Measurements from ENCODE around the gene PIGU.
A peak's percentile ranks its signal among the peaks of the same experiment; 100 is the strongest.
"Not testable (repeated sequence)": the region's sequence is repeated elsewhere in the genome, so short reads cannot be mapped to it uniquely, and the experiment has no call there.

Gene PIGU

DNA sequence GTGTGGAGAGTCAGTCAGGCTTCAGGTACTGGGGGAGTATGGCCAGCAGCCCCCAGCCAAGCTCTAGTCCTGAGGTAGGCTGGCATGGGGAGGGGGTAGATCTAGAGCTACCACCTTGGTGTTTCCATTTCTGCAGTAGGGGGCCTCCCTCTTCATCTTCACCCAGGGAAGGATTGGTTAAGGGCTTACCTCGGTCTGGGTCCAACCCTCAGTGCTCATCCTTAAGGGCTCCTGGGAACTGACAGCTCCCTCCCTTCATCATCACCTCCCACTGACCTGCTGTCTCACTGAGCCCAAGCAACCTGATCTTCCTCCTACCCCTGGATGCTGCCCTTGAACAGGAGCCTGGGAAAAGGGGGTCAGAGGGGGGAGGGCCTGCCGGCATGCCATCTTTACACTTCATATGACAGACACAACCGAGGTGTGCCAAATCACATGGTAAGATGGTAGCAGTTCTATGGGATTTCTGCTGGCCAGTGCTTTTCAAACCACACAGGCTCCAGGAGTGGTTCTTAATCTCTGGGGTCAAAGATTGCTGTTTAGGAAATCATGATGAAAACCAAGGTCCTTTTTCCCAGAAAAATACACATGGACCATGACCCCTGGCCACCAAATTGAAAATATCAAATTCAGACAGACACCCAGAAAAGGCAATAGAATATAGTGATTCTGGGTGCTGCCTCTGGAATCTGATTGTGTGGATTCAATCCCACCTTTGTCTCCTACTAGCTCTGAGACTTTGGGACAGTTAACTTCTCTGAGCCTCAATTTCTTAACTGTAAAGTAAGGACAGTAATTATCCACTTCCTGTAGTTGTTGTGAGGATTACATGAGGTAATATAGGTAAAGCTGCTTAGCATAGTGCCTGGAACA lies 30.3 kb upstream of the PIGU start:
- DNase-seq, result no peak

DNA sequence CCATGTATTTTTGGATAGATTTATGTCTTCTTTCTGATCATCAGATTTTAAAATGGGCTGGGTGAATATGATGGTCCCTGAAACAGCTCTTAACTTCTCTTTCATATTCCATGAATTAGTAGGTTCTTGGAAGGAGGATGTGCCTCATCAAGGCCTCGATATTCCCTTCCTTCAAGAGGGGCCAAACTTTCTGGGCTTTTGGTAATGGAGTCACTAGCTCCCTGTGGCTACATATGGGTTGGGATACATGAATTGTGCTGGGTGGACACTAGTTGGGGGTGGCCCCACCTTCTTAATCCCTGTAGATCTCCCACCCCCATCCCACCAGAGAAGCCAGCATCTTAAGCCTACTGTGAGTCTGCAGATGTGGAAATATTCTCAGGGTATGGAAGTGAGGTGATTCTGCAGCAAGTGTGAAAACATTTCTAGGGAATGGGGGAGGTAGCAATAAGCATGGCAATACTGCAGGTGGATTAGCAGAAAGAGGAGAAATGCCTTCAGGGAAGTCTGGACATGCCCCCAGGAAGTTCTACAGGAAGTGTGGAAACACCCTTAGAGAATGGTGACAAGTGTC lies 29.5 kb upstream of the PIGU start:
- no peak for DNase-seq

DNA sequence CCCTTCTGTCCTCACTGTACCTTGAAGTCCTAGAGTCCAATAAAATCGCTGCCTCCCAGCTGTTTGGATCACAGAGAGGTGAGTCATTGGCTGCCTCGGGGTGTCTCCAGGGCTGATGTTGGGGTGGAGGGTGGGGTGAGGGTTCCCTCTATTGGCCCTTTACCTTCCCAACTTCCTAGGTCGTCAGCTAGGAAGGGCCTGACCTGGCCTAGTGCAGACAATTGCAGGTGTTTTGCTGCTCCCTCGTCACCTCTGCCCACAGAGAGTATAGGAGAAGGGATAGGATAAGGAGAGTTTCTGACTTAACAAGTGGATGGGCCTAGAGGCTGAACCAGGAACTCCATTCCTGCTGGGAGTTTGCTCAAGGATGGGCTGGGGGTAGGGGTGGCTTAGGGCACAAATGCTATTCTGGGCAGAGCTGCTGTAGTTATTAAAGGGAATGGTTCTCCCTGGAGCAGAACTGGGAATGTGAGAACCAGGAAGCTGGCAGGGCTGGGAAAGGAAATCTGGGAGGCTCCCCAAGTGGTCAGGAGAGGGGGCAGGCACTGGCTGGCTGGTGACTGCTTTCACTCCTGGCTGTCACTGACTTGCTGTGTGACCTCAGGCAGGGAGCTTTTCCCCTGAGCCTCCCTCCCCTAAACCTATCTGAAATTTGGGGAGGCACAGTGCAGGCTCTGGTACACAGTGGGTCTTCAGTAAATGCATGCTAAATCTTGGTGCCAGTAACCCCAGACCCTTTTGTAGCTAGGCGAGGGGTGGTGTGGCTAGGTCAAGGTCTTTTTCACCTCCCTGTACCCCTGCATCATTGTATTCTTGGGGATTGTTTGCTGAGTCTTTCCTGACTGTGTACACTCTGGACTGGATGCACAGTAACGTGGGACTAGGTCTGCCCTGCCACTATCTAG lies 28.8 kb upstream of the PIGU start:
- peak; percentile 21 for DNase-seq

DNA sequence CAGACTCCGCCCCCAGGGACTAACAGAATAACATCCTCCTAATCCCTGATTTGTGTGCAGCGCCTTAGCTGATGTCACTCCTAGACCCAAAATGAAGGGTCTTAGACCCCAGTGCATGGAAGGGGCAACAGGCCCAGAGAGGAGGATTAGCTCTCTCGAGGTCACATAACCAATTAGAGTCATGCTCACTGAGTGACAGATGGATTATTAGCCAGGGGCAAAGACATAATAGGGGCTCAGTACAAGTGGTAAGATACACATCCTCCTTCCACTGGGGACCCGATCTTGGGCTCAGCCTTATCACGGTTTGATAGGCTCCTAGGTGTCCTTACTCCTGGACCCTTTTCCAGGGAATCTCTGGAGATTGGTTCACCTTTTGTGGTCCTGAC lies 28.1 kb upstream of the PIGU start:
- no peak for DNase-seq

DNA sequence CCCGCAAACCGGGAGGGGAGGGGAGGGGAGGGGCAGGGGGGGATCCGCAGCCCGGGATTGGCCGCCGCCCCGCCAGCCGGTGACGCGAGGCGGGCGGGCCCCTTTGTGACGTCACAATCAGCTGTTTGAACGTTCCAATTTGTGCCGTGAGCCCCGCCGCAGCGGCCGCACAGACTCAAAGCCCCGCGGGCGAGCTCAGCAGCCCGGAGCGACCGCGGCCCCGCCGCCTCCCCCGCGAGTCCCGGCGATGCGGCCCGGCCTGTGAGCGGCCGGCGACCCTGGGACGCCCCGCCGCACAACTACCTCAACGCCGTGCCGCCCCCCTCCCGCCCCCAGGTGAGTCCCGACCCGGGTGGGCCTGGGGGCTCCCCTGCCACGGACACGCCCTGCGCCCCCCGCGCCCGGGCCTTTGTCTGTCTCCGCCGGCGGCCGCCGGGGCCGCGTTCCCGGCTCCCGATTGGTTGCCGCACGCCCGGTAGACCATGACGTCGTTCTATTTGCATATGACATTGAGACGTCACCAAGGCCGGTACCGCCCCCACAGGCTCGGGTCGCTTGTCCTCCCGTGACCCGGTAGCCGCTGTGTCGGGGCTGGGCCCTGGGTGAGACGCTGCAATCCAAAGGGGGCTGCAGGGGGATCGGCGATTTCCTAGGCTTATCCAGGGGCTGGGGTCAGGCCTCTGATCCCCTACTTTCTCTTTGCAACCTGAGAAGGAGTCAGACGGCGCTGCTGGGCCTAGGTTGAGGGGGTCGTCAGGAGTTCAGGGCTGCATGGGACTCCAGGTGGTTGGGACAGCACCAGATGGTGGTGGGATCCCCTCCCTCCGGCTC lies 27.5 kb upstream of the PIGU start, which contains the start of gene TP53INP2:
Gene TP53INP2, plus strand, starts transcription at position 168 of the 831 bp plus-strand sequence. CDS start 4,396 bp downstream, outside the sequence.
- DNase-seq, result peak; percentile 75

DNA sequence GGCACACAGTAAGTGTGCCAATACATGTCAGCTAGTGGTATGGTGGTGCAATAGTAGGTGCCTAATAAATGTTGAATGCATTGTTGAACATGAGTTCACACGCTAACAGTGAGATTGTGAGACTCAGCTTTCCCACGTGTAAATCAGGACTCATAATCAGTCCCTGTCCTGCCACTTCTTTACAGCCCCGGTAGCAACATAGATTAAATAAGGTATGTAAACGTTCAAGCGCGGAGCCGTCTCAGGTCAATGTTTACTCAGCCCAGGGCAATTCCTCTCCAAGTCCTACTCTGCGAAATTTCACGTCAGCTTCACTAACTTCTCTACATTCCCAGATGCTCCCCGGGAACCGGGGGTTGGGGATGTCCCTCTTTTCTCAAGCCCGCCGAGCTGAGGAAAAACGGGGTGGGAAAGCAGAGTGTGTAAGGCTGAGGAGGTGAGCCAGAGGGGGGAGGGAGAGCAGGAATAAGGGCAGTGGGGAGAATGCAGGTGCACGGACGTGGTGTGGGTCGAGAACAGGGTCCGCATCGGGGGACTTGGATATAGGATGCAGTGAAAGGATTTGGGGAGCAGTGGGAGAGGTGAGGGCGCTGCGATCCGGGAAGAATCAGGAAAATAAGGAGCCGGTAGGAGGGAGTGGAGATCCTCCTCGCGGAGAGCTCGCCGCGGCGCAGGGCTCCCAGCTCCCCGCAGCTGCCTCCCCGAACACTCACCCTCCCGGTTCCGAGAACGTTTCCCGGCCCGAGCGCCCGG lies 26.7 kb upstream of the PIGU start:
- no peak for DNase-seq

DNA sequence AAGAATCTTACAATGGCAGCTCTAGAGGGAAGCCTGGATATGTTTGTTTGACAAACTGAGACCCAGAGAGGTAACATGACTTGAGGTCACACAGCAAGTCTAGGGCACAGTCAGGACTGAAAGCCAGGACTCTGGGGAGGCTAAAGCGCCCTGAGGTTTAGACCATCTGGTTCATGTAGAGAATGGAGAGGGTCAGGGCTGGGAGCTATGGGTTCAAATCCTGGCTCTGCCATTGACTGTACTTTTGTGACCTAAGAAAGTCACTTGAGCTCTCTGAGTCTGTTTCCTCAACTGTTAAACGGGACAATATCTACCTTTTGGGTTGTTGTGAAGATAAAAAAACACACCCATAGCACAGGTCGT lies 26.1 kb upstream of the PIGU start:
- DNase-seq, result no peak

DNA sequence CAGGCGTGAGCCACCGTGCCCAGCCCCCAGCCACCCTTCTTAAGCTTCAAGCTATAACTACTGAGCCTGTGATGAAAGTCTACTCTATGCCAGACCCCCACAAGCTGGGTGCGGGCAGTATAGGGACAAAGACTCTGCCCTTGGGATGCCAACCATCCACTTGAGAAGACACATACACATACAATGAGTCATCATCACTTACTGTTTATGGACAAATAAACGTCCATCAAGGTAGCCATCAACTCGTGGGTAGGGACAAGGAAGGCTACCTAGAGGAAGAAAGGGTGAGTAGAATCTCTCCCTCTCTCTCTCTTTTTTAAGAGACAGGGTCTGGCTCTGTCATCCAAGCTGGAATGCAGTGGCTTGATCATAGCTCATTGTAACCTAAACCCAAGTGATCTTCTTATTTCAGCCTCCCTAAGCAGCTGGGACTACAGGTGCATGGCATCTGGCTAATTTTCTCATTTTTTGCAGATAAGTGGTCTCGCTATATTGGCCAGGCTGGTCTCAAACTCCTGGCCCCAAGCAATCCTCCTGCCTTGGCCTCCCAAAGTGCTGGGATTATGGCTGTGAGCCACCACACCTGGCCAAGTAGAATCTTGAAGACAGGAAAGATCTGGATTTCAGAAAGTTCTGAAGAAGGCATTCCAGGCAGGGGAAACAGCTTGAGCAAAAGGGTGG lies 24.7 kb upstream of the PIGU start:
- no peak for DNase-seq

DNA sequence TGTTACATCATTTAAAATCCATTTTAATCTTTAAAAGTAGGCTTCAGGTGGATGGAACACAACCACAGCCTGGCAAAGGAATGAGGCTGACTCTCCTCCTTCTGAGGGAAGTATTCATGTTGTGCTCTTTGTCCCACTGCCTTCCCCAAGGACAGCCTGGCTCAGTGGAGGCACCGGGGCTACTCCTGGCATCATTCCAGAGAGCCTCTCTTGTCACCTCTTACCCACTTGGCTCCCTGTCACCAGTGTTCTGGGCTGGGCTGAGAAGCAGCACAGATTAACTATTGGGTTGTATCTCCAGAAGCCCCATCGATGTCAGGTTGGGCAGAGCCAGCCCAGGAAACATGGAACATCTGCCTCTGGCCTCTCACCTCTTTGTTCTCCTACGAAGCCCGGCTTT lies 16.5 kb upstream of the PIGU start:
- DNase-seq, result no peak

DNA sequence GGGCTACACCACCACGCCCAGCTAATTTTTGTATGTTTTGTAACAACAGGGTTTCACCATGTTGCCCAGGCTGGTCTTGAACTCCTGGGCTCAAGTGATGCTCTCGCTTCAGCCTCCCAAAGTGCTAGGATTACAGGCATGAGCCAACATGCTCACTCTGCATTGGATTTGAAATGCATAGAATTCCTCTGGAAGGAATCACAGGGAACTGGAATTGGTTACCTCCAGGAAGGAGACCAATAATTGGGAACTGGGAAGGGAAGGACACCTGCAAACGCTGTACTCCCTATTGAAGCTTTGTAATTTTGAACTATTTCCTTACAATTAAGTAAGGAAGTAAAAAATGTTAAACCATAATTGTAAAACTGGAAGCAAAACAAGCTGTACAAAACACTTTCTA lies 14.9 kb upstream of the PIGU start:
- no peak for DNase-seq

DNA sequence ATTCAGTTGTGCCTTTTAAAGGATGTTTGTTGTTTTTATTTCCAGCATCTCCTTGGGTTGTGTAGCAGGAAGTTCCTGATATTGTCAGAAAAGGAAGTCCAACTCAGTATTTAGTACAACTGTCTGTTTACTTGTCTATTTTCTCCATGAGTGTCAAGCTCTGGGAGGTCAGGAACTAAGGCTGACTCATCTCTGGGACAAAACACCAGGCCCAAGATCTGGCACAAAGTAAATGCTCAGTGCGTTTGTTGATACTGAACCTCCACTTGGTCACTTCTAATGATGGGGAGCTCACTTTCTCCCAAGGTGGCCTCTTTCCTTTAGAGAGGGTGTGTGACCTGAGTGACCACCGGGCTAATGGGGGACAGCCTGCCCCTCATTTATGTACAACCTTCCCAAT lies 12.6 kb upstream of the PIGU start:
- DNase-seq, result peak; percentile 42

DNA sequence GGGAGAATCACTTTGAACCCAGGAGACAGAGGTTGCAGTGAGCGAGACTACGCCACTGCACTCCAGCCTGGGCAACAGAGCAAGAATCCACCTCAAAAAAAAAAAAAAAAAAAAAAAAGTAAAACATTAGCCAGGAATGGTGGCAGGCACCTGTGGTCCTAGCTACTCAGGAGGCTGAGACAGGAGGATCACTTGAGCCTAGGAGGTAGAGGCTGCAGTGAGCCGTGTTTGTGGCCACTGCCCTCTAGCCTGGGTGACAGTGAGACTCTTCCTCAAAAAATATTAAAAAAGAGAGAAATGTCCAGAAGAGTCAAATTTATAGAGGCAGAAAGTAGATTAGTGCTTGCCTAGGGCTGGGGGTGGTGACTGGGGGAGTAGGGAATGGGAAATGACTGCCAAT lies 6.8 kb upstream of the PIGU start:
- no peak for DNase-seq

DNA sequence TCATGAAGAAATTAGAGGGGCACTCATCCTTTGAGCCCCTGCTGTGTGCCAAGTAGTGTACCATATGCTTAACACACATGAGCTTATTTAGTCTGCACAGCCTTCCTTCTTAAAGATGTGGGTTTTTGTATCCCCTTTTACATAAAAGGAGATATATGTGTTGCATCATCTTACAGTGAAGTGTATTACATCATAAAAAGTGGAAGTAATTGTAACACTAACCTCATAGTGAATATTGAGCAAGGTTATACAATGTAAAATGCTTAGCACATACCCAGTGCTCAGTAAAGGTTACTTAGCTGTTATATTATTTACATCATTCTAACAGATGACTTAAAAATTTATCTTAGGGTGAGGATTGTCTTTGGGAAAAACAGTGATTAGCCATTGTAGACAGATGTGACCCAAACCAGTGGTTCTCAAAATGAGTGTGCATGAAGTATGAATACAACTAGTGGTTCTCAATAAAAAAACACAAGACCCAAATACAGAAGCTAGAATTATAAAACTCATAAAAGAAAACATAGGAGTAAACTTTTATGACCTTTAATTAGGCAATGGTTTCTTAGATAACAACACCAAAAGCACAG lies 3.8 kb upstream of the PIGU start:
- DNase-seq, result peak; percentile 97

DNA sequence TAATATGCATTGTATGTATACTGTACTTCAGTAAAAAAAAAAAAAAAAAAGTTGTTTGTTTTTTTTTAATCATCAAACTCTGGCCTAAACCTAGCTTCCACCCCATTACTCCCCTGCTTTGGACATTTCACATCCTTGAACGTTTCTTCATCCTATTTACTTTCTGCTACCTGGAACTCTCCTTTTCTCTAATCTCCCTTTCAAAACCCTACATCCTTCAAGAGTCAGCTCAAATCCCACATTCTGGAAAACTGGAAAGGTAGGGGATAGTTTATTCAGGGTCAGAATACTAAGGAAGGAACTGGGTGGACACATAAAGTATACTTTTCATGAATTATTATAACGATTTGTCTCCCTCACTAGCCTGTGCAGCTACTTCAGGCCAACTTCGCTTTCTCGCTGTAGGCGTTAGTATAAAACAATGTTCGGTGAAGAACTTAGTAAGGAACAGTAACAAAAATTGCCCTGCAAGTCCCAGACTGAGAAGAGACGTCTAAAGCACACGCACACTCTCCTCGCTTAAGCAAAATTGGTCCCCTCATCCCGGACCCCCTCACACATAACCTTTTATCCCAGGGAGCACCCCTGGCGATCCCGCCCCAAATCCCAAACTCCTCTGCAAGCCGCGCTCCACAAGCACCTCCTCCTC lies 775 bp downstream of the PIGU start:
- DNase-seq, result no peak

DNA sequence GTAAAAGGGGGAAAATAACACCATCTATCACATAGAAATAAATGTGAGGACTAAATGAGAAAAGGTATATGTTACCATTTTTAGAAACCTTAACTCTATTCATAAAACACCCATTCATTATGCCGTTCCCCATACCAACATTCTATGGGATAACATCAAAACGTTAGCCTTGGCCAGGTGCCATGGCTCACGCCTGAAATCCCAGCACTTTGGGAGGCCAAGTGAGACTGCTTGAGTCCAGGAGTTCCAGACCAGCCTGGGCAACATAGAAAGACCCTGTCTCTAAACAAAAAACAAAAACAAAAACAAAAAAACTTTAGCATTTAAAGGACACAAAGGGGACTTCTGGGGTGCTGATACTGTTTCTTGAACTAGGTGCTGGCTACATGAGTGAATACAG lies 1.3 kb downstream of the PIGU start:
- no peak for DNase-seq

DNA sequence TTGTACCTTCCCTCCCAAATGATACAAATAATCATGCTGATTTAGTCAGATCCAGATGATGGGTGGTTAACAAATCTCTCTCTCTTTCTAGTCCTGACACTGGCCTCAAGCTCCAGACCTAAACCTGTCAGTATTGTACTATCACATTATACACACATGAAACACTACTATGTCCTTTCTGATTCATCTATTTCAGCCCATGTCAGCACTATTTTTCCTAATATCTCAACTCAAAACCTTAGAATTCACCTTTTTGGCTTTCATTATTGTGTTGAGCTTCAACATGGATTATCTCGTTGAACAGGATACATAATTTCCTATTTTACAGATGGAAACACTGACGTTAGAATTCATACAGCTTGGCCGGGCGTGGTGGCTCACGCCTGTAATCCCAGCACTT lies 3.5 kb downstream of the PIGU start:
- no peak for DNase-seq

DNA sequence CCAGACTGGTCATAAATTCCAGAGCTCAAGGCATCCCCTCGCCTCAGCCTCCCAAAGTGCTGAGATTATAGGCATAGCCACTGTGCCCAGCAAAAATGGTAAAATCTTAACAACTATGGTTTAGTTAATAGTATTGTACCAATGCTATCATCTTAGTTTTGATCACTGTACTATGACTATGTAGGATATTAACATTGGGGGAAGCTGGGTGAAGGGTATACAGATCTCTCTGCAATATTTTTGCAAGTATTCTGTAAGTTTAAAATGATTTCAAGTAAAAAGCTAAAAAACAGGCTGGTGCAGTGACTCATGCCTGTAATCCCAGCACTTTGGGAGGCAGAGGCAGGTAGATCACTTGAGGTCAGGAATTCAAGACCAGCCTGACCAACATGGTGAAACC lies 7.8 kb downstream of the PIGU start:
- DNase-seq, result no peak

DNA sequence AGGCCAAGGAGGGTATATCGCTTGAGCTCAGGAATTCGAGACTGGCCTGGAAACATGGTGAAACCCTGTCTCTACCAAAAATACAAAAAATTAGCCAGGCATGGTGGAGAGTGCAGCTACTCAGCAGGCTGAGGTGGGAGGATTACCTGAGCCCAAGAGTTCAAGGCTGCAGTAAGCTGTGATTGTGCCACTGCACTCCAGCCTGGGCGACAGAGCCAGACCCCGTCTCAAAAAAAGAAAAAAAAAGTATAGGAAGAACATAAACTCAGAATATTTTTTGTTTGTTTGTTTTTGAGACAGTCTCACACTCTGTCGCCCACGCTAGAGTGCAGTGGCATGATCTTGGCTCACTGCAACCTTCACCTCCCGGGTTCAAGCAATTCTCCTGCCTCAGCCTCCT lies 12.1 kb downstream of the PIGU start:
- not testable (repeated sequence) for DNase-seq

DNA sequence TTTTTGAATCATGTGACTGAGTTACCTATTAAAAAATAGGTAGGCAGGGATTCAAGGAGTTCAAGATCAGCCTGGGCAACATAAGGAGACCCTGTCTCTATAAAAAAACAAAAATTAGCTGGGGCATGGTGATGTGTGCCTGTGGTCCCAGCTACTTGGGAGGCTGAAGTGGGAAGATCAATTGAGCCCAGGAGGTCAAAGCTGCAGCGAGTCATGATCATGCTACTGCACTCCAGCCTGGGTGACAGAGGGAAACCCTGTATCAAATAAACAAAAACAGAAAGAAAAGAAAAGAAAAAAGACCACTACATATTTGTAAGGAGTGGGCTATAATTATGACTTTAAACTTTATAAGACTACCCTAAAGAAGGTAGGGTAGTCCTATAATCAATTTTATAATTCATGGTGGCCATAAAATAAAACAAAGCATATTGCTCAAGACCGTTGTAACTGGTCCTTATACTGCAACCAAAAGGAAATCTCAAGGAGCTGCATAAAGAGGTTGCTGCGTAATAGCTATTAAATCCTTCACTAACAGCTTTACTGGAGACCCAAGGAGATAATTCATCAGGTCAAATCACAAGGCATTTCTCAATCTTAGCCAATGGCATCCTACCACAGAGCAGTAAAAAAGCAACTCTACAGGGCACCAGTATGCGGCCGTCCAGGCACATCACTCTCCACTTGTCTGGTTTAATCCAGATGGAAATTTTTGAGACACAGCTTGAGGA lies 13.5 kb downstream of the PIGU start:
- peak; percentile 41 for DNase-seq

DNA sequence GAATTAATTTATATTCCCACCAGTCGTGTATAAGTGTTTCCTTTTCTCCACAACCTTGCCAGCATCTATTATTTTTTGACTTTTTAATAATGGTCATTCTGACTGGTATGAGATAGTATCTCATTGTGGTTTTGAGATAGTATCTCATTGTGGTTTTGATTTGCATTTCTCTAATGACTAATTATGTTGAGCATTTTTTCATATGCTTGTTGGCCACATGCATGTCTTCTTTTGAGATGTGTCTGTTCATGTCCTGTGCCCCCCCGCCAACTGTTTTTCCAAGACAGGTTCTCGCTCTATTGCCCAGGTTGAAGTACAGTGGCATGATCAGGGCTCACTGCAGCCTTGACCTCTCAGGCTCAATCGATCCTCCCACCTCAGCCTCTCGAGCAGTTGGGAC lies 15.1 kb downstream of the PIGU start:
- not testable (repeated sequence) for DNase-seq
